ENCODE data around the gene DENND1A.
A peak's percentile ranks its signal among the peaks of the same experiment; 100 is the strongest.

Gene DENND1A

GRCh38 chr9:123679330-123679987, 250.5 kb downstream of the DENND1A start:
- H3K4me3 ChIP-seq (replicated peaks in 1 of 2; ENCODE audit: low read depth in 2 of 2, low read length in 2 of 2), result no peak overlapping the region
- no peak for DNase-seq (ENCODE audit: low read depth in 2 of 2)
- TF ChIP-seq CTCF (IDR thresholded peaks at IDR 0.05; ENCODE audit: low read depth, low read length), result no peak

GRCh38 chr9:123678878-123679329, 251.0 kb downstream of the DENND1A start:
- TF ChIP-seq CTCF (IDR thresholded peaks at IDR 0.05; ENCODE audit: low read depth, low read length), result no peak
- DNase-seq (ENCODE audit: low read depth in 2 of 2), result peak; percentile 5 to 26
- H3K4me3 ChIP-seq (replicated peaks in 1 of 2; ENCODE audit: low read depth in 2 of 2, low read length in 2 of 2), result no peak overlapping the region

GRCh38 chr9:123678038-123678877, 251.7 kb downstream of the DENND1A start:
- no peak for TF ChIP-seq CTCF (IDR thresholded peaks at IDR 0.05; ENCODE audit: low read depth, low read length)
- no peak overlapping the region for H3K4me3 ChIP-seq (replicated peaks in 1 of 2; ENCODE audit: low read depth in 2 of 2, low read length in 2 of 2)
- no peak for DNase-seq (ENCODE audit: low read depth in 2 of 2)

DNA sequence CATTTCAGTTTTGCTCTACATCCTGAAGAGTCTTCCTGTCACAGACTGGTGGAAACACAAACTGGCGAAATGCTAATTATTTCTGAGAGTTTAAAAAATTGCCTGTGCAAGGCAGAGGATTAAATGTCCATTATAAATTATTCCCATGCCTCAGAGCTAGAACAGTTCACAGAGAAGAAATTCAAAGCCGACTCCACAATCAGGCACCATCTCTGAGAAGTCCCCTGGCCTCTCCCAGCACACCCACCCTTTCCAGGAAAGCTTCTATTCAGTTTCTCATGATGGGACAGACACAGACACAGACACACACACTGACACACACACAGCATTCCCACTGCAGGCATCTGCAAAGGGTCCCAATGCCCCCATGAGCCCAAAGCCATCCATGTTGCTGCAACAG, 253.1 kb downstream of the DENND1A start:
- TF ChIP-seq CTCF (IDR thresholded peaks at IDR 0.05; ENCODE audit: low read depth, low read length), result no peak
- H3K4me3 ChIP-seq (replicated peaks in 1 of 2; ENCODE audit: low read depth in 2 of 2, low read length in 2 of 2), result no peak overlapping the region
- DNase-seq (ENCODE audit: low read depth in 2 of 2), result no peak

DNA sequence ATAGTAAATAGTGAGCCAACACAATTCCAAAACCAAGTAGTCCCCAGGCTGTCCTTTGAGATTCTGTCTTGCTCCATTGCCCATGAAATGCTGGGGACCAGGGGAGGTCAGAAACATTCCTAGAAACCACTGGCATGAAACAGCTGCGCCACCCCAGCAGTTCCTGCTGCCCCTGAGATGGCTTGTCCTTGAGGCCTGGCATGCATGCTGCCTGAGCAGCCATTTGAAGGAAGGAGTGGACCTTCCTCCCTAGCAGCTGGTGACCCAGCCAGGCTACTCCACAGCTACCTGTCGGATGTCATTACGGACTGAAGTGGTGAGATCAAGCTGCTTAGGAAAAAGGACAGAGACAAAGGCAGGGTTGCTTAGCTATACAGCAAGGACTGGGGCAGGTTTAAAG, 260.6 kb downstream of the DENND1A start:
- no peak for TF ChIP-seq CTCF (IDR thresholded peaks at IDR 0.05; ENCODE audit: low read depth, low read length)
- H3K4me3 ChIP-seq (replicated peaks in 1 of 2; ENCODE audit: low read depth in 2 of 2, low read length in 2 of 2), result no peak overlapping the region
- DNase-seq (ENCODE audit: low read depth in 2 of 2), result no peak

- DNase-seq (ENCODE audit: low read depth in 2 of 2), result no peak
- H3K4me3 ChIP-seq (replicated peaks in 1 of 2; ENCODE audit: low read depth in 2 of 2, low read length in 2 of 2), result no peak overlapping the region
- no peak for TF ChIP-seq CTCF (IDR thresholded peaks at IDR 0.05; ENCODE audit: low read depth, low read length)
These were observed 266.4 kb downstream of the DENND1A start for GRCh38 chr9:123663529-123663928.
